SK-N-MC (cell line): ENCODE results near the gene CRMP1.

ENCODE experiments used
- DNase-seq: peaks from one replicate; pipeline ENCODE4 v3.0.0-alpha.2; 2011; ENCODE audit warnings: low read depth, low spot score
- H3K27ac ChIP-seq: fragments of 200-600 bp; sonication (generic); 2 replicates; pipeline ENCODE4 v1.5.1; 2016; ENCODE audit warnings: mixed run types
- H3K36me3 ChIP-seq: fragments of 200-600 bp; sonication (generic); 2 replicates; pipeline ENCODE4 v1.6.1; 2017; ENCODE audit warnings: antibody characterized with exemption, low read length, mixed read lengths; ENCODE audit not compliant: insufficient read depth
- H3K4me3 ChIP-seq: fragments of 200-600 bp; sonication (generic); 2 replicates; pipeline ENCODE4 v1.5.1; 2016
- H3K9ac ChIP-seq: fragments of 200-600 bp; sonication (generic); 2 replicates; pipeline ENCODE4 v1.8.0; 2017; ENCODE audit warnings: mixed run types, mixed read lengths; ENCODE audit not compliant: insufficient read length
- H3K9me3 ChIP-seq: fragments of 200-600 bp; sonication (generic); 2 replicates; pipeline ENCODE4 v1.6.1; 2017; ENCODE audit warnings: low read depth, mild to moderate bottlenecking, antibody characterized with exemption, low read length, moderate library complexity, mixed read lengths
- EZH2 ChIP-seq: fragments of 200-600 bp; sonication (generic); IDR thresholded peaks from one replicate; pipeline ENCODE4 v1.6.1; 2017; ENCODE audit warnings: antibody characterized with exemption
- FOXP2 ChIP-seq: optimal IDR thresholded peaks from 2 replicates; pipeline ENCODE3; 2011; ENCODE audit warnings: mild to moderate bottlenecking, moderate library complexity; ENCODE audit not compliant: insufficient read depth; ENCODE audit errors: extremely low read length, control extremely low read depth
- POLR2AphosphoS5 ChIP-seq: IDR thresholded peaks from 2 replicates; pipeline ENCODE4 v1.6.1; 2012; ENCODE audit warnings: mild to moderate bottlenecking, low read depth, low read length, borderline replicate concordance

Gene CRMP1

DNA sequence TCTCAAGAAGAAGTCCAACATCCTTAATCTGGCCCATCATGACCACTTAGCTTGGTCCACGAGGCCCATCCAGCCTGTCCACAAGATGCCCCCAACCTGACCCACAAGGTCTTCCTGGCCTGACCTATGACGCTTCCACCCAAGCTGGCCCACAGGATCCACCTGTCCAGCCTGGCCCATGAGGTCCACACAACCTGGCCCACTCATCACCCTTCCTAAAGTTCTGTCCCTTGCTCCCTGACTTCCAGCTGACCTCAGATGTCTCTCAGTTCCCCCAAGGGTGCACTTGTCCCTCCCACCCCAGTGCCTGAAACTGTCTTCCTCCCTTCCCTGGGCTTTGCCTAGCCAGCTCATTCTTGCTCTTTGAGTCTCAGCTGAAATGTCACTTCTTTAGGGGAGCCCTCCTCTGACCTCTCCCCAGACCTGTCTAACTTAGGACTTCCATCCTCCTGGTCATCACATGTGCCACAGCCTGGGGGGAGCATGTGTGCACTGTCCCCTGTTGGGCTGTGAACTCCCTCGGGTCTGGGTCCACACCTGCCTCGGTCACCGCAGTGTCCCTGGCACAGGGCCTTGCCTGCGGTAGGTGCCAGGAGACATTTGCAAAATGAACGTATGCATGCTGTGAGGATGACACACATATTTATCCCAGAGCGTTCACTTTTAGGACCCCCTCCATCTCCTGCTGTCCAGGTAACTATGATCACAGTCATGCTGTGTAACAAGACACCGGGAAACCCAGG is 120.2 kb downstream of the CRMP1 start:
- TF ChIP-seq POLR2AphosphoS5 (no peak), EZH2 (no peak), FOXP2 (no peak)
- Histone ChIP-seq H3K36me3 (no peaks in the 10 kb centered on the region), H3K9me3 (no peaks in the 10 kb centered on the region), H3K9ac (no peak overlapping the region), H3K27ac (no peak overlapping the region), H3K4me3 (no peak overlapping the region)
- DNase-seq: no peak
